Uterus (tissue), 4 donors: ENCODE measurements around the gene PHYH. TPM values are rescaled to one million over a fixed set of nuclear protein-coding genes. Genes with fewer than 3 reads are reported as not detected.

Experiments used
- DNase-seq, 2 donors: peaks; one replicate each; pipeline ENCODE4 v3.0.0-alpha.2; 2019 to 2020
- H3K27ac ChIP-seq, 2 donors: fragments of 200-600 bp; sonication (generic); 1 replicate in 1 of 2; 2 replicates in 1 of 2; pipeline ENCODE4 v1.5.1; 2016 to 2018
- H3K27me3 ChIP-seq, 2 donors: fragments of 200-600 bp; sonication (generic); one replicate each; pipeline ENCODE4 v1.5.1; 2018 to 2019; ENCODE audit warnings: control low read depth in 1 of 2
- H3K36me3 ChIP-seq, 2 donors: fragments of 200-600 bp; sonication (generic); one replicate each; pipeline ENCODE4 v1.5.1; 2019; ENCODE audit warnings: control low read depth in 1 of 2
- H3K4me1 ChIP-seq, 2 donors: fragments of 200-600 bp; sonication (generic); one replicate each; pipeline ENCODE4 v1.5.1; 2018 to 2019; ENCODE audit warnings: control low read depth in 1 of 2
- H3K4me3 ChIP-seq, 2 donors: fragments of 200-600 bp; sonication (generic); 1 replicate in 1 of 2; 2 replicates in 1 of 2; pipeline ENCODE4 v1.5.1; 2018 to 2019; ENCODE audit warnings: mild to moderate bottlenecking in 1 of 2
- H3K9me3 ChIP-seq, 2 donors: fragments of 200-600 bp; sonication (generic); one replicate each; pipeline ENCODE4 v1.5.1; 2019; ENCODE audit warnings: control low read depth in 1 of 2
- CTCF ChIP-seq, 4 experiments: fragments of 200-600 bp in 2 of 4; fragments of 450-650 bp in 2 of 4; sonication (generic) in 2 of 4; IDR thresholded peaks; one replicate each; pipeline ENCODE4 v1.5.1; 2016 to 2019; ENCODE audit warnings: antibody characterized with exemption in 4 of 4, mild to moderate bottlenecking in 2 of 4, moderate library complexity in 1 of 4
- POLR2A ChIP-seq, 2 donors: fragments of 450-650 bp; IDR thresholded peaks; one replicate each; pipeline ENCODE4 v1.6.1; 2016; ENCODE audit warnings: antibody characterized with exemption in 2 of 2, mild to moderate bottlenecking in 1 of 2, moderate library complexity in 1 of 2
- intact Hi-C: fragments of 100-400 bp; cut with DNase I; formaldehyde crosslinking; loops from one replicate; pipeline ENCODE4 v1.15.1; 2023; ENCODE audit warnings: low total_unique reads
- total RNA-seq, 4 donors: library from RNA; depleted of rRNA in 3 of 4; stranded (reverse); fragments of >200 nt in 3 of 4; gene quantifications; one replicate each; pipeline versions ENCODE4 v1.1.0 to v1.2.4, GENCODE V29; 2014 to 2023
- donor health status: DM: yes; HTN: yes; CAD: no.

The PHYH gene
- total RNA-seq, 4 donors from 2014 or later, result 21.8 to 94.1 (median 23.5) TPM

GRCh38 chr10:13231808-13232207 is 68.1 kb downstream of the PHYH start:
- Histone ChIP-seq H3K27me3 (no peaks in the 10 kb centered on the region), H3K4me1 (no peaks in the 10 kb centered on the region), H3K27ac (no peak overlapping the region)

GRCh38 chr10:13231190-13231589 is 68.7 kb downstream of the PHYH start:
- H3K27me3 ChIP-seq, result no peaks in the 10 kb centered on the region
- H3K4me3 ChIP-seq, result no peak overlapping the region
- no peaks in the 10 kb centered on the region for H3K4me1 ChIP-seq
- intact Hi-C loops, result no loop called here
- no peak overlapping the region for H3K27ac ChIP-seq
- H3K9me3 ChIP-seq, result no peaks in the 10 kb centered on the region
- no peaks in the 10 kb centered on the region for H3K36me3 ChIP-seq
- DNase-seq, result no peak
- TF ChIP-seq POLR2A (IDR thresholded peaks at IDR 0.05), result no peak
- TF ChIP-seq CTCF (IDR thresholded peaks at IDR 0.05), result no peak

More at GRCh38 chr10:13231808-13232207, 68.1 kb downstream of the PHYH start:
- TF ChIP-seq POLR2A (IDR thresholded peaks at IDR 0.05) (no peak), CTCF (IDR thresholded peaks at IDR 0.05) (no peak)
- H3K4me3 ChIP-seq, result no peak overlapping the region
- H3K36me3 ChIP-seq, result no peaks in the 10 kb centered on the region
- H3K9me3 ChIP-seq, result no peaks in the 10 kb centered on the region
- DNase-seq, result no peak
- intact Hi-C loops, result no loop called here

Other genes with a start within 250 kb of the PHYH start
- gene OPTN, start 199.9 kb downstream of the PHYH start, total RNA-seq, result 10 to 100 TPM; 28.3 to 68.3 (median 38.1) TPM
- 10 to 100 TPM in 1 of 4 donors, not detected in 3; 14.1 TPM for gene MCM10, start 138.5 kb downstream of the PHYH start, total RNA-seq
- under 1 TPM in 1 of 4 donors, not detected in 3; 0.69 TPM for gene UCMA, start 65.7 kb downstream of the PHYH start, total RNA-seq
- 100 to 1,000 TPM in 1 of 4 donors, 10 to 100 TPM in 3; 11.2 to 106 (median 34.8) TPM for gene SEPHS1, start 48.2 kb upstream of the PHYH start, total RNA-seq
- 10 to 100 TPM in 2 of 4 donors, 1 to 10 TPM in 2; 3.3 to 32.7 (median 11.9) TPM for gene BEND7, start 228.9 kb upstream of the PHYH start, total RNA-seq